Stimulated activated CD4-positive, alpha-beta T cell treated with anti-CD3 and anti-CD28 coated beads, TNF-alpha, amount 100 ng/mL, for 1 hour (primary cell): ENCODE results near the gene CYP4B1.
"Not testable (repeated sequence)": the region's sequence is repeated elsewhere in the genome, so short reads cannot be mapped to it uniquely, and the experiment has no call there.

Experiments
- DNase-seq, 3 donors: peaks; one replicate each; pipeline ENCODE4 v3.0.0-alpha.2; 2020; ENCODE audit warnings: low read depth in 3 of 3, low spot score in 1 of 3

Gene CYP4B1

DNA sequence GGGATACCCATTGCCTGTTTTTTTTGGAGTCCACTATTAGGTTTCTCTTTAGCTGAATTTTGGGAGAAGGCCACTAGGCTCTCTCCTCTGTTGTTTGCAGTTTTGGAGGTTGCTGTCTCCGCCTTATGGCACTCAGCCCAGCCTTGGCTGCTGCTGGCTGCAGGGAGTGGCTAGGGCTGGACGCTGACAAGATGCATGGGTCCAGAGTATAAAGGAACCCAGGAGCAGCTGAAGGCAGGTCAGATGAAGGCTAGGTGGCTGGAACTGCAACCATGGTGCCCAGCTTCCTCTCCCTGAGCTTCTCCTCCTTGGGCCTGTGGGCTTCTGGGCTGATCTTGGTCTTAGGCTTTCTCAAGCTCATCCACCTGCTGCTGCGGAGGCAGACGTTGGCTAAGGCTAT is at the start of gene CYP4B1:
TSS of gene CYP4B1 (plus strand) at position 237 of the 400 bp plus-strand sequence. CDS start at position 273, 36 bp downstream.
- DNase-seq = no peak

DNA sequence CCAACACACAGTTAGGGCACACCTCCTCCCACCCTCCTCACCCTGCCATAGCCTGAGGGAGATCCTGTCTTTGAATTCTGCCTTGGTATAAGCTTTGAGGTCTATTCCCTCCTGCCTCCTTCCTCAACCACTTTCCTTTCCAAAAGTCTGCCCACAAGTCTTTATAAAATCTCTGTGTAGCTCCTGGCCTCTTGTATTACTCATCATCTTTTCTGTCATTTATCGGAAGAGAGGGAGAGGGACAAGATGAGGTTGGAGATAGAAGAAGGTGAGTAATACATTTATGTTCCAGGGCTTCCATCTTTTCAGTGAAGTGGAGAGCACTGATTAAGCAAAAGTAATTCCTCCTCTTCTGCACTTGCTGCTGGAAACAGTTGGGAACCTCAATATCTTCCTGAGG is 49.4 kb upstream of the CYP4B1 start:
- no peak for DNase-seq

GRCh38 chr1:46749921-46750404 is 48.9 kb upstream of the CYP4B1 start:
- DNase-seq = no peak

- no peak for DNase-seq
Measured at GRCh38 chr1:46753985-46754384, 44.9 kb upstream of the CYP4B1 start.

DNA sequence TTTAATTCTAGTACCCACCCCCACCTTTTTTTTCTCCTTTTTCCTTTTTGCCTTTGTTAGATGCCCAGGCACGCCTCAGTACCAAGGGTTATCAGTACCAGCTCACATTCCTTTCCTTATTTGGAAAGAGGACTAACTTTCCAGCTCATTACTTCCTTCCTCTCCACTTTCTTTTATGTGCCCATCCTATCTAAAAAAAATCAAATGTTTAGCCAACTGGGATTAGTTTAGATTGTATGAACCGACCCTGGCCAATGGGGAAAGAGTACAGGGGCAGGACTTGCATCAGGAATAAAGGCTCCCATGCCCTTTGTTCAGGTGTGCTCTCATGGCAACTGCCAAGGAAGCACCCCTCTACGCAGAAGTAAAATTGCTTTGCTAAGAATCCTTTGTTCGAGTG is 44.1 kb upstream of the CYP4B1 start:
- DNase-seq = not testable (repeated sequence)

GRCh38 chr1:46755121-46755520 is 43.7 kb upstream of the CYP4B1 start:
- DNase-seq = no peak

DNA sequence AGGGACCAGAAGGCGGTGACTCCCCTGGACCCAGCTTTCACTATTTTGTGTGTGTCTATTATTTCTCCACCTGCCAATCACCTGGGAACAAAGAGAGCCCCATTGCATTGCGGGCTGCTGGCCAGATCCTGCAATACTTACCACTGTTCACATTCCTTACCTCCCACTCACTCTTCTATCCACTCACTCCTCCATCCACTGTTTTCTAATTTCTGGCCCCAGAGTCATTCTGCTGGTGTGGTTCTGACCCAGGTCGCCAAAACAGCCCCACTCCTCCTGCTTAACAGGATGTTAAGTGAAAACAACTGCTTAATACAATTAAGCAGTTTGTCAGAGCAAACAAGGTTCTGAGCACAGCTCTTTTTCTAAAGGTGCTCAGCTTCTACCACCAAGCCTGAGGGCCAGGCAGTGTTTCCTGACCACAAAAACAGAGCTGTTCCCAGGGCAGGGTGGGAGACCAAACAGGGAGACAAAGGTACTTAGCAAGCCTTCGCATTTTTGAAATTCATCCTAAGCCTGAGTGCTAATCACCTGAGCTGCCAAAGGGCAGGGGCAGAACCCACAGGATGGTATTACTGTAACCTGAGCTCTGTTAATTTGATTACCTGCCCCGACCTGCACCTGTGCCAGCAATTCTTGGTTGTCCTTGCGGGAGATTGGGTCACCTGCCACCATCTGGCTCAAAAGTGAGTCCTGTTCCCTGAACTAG is 41.4 kb upstream of the CYP4B1 start:
- no peak for DNase-seq

DNA sequence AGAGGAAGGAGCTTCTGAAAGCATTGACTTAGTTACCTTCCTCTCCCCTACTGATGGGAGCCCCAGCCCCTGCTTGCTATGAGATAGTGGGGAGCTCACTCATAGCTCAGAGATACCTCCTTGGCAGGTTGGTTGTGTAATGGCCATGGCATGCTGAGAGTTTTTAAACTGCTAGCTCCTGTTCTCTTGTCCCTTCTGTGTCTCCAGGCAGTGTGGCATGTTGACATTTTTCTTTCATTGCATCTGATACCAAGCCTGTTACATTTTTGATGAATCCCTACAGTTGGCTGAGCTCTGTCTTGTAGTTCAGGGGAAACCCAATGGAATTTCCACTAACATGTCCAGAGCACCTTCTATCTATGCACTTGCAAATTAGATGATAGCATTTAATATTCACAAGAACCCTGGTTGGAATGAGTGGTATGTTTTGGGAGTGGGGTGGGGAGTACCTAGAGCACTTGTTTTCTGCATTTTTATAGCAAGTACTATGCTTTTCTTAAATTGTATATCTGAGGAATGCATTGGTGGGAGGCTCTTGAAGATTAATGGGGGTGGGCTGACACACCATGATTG is 40.8 kb upstream of the CYP4B1 start:
- no peak for DNase-seq

GRCh38 chr1:46760558-46761166 is 38.2 kb upstream of the CYP4B1 start:
- DNase-seq = no peak

- DNase-seq = no peak
Measured at GRCh38 chr1:46761740-46762139, 37.1 kb upstream of the CYP4B1 start.

- DNase-seq = no peak
Measured at GRCh38 chr1:46764402-46764801, 34.4 kb upstream of the CYP4B1 start.

- no peak for DNase-seq
Measured at GRCh38 chr1:46767649-46768282, 31.1 kb upstream of the CYP4B1 start.

DNA sequence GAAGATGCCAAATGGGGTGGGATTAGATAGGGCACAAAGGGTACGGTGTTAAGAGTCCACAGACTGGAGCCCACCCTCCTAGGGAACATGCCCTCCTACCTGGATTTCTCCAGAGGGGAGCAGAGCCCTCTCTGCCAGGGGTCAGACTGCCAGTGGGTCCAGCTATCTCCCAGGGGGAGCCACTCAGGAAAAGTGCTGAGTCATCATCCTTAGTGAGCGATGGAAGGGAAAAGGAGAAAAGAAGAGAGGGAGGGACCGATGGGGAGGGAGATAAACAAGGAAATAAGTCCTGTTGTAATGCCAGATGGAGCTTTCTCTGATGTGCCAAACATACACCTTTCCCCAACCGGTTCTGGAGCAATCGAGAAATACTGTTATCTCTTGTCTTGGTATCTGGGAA is 30.4 kb upstream of the CYP4B1 start:
- no peak for DNase-seq

DNA sequence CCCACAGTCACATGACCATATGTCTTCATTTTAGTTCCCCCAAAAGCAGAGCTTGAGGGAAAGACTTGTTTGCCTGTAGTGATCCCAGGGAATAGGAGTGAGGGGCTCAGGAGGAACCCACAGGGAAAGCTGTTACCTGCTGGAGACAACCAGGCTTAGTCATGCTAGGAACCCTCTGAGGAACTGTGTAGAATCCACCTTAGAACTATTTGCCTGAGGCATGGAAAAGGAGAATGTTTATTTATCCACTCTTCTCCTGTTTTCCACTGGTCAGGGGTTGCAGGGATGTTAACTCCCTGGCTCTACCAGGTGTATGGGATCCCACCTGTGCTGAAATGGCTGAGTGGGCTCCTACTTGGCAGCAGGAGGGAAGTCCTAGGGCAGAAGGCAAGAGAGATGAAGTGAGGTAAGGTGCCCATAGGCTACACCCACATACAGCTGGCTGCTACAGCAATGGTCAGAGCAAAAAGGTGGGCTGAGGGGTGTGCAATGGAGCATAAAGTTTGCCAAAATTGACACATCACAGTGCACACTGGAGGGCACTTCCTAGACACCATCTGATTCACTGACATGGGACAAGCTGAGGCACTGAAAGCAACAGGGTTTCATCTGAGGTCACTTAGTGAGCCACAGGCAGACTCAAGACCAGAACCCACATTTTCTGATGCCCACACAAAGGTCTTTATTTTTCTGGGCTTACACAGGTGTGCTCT is 29.7 kb upstream of the CYP4B1 start:
- DNase-seq = no peak

GRCh38 chr1:46770541-46770940 is 28.3 kb upstream of the CYP4B1 start:
- no peak for DNase-seq

DNA sequence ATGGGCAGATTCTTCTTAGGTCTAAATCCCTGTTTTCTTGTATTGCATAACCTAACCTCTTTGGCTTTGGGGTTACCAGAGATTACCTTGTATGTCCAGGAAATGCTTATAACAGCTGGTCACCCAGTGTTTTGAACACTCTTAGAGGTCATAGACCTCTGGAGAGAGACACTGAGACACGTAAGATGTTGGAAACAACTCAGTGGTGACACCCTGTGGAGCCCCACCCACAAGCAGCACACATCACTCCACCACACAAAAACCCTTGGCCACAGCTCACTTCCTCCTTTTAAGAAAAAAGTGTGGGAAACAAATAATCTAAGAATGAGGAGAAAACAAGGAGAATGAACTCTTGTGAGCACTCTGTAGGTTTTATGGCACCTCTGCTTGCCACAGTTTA is 26.3 kb upstream of the CYP4B1 start:
- DNase-seq = no peak

GRCh38 chr1:46774297-46774696 is 24.5 kb upstream of the CYP4B1 start:
- DNase-seq = no peak

DNA sequence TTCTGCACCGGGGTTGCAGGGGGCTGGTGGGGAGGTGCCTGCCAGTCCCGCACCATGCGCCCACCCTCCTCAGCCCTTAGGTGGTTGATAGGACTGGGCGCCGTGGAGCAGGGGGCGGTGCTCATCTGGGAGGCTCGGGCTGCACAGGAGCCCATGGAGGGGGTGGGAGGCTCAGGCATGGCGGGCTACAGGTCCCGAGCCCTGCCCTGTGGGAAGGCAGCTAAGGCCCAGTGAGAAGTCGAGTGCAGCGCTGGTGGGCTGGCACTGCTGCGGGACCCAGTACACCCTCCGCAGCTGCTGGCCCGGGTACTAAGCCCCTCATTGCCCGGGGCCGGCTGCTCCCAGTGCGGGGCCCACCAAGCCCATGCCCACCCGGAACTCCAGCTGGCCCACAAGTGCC is 20.4 kb upstream of the CYP4B1 start:
- not testable (repeated sequence) for DNase-seq

DNA sequence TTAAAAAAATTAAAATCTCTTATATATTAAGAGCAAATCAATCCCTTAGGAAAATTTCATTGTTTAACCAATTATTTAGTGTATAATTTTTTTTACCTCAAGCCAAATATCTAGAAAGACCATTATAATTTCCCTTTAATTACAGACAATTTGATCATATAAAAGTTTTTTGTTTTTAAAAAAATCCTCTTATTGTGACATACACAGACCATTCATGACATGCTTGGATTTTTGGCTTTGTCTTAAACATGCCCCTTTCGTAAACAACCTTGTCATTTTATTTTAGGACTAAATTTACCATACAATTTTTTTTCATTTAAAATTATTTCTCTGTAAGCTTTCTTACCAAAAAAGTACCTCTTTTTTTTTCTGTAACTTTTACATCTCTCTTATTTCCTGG is 14.2 kb upstream of the CYP4B1 start:
- no peak for DNase-seq

GRCh38 chr1:46788634-46789033 is 10.2 kb upstream of the CYP4B1 start:
- DNase-seq = not testable (repeated sequence)

GRCh38 chr1:46790446-46791101 is 8.3 kb upstream of the CYP4B1 start:
- DNase-seq = no peak
